ENCODE measurements around the gene ID1.
"Not testable (repeated sequence)": the region's sequence is repeated elsewhere in the genome, so short reads cannot be mapped to it uniquely, and the experiment has no call there.

Gene ID1

GRCh38 chr20:31617432-31618104 lies 12.5 kb downstream of the ID1 start:
- no peak for DNase-seq (ENCODE audit: extremely low read depth, low read depth)
- TF ChIP-seq, protein P1, sequence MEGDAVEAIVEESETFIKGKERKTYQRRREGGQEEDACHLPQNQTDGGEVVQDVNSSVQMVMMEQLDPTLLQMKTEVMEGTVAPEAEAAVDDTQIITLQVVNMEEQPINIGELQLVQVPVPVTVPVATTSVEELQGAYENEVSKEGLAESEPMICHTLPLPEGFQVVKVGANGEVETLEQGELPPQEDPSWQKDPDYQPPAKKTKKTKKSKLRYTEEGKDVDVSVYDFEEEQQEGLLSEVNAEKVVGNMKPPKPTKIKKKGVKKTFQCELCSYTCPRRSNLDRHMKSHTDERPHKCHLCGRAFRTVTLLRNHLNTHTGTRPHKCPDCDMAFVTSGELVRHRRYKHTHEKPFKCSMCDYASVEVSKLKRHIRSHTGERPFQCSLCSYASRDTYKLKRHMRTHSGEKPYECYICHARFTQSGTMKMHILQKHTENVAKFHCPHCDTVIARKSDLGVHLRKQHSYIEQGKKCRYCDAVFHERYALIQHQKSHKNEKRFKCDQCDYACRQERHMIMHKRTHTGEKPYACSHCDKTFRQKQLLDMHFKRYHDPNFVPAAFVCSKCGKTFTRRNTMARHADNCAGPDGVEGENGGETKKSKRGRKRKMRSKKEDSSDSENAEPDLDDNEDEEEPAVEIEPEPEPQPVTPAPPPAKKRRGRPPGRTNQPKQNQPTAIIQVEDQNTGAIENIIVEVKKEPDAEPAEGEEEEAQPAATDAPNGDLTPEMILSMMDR (IDR thresholded peaks at IDR 0.05; ENCODE audit: low read depth, low read length): no peak

DNA sequence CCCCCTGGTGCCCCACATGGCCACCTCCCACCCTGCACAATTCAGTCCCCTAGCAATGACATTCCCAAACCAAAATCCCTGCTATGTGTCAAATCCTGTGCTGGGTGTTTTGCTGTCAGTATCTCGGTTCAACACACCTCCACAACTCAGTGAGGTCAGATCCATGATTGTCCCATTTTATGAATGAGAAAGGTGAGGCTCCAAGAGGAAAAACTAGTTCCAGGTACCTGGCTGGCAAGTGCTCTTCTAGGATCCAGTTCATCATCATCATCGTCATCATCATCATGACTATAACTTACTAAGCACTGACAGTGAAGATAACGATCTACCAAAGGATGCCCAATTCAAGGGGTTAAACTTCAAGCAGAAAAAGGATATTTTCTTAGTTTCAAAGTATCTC lies 15.2 kb downstream of the ID1 start:
- TF ChIP-seq, protein P1 (IDR thresholded peaks at IDR 0.05; ENCODE audit: low read depth, low read length): no peak
- DNase-seq (ENCODE audit: extremely low read depth, low read depth): no peak

DNA sequence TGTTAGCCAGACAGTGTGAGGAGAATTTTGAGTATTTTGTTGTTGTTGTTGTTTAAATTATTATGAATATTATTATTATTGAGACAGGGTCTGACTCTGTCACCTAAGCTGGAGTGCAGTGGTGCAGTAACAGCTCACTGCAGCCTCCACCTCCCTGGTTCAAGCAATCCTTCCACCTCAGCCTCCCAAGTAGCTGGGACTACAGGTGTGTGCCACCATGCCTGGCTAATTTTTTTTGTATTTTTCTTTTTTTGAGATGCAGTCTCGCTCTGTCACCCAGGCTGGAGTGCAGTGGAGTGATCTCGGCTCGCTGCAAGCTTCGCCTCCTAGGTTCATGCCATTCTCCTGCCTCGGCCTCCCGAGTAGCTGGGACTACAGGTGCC lies 18.0 kb downstream of the ID1 start:
- DNase-seq (ENCODE audit: extremely low read depth, low read depth): not testable (repeated sequence)

- DNase-seq (ENCODE audit: extremely low read depth, low read depth): not testable (repeated sequence)
Measured at GRCh38 chr20:31626534-31626933, 21.4 kb downstream of the ID1 start.

DNA sequence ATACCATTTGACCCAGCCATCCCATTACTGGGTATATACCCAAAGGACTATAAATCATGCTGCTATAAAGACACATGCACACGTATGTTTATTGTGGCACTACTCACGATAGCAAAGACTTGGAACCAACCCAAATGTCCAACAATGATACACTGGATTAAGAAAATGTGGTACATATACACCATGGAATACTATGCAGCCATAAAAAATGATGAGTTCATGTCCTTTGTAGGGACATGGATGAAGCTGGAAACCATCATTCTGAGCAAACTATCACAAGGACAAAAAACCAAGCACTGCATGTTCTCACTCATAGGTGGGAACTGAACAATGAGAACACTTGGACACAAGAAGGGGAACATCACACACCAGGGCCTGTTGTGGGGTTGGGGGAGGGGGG lies 23.0 kb downstream of the ID1 start:
- DNase-seq (ENCODE audit: extremely low read depth, low read depth): not testable (repeated sequence)

- DNase-seq (ENCODE audit: extremely low read depth, low read depth): no peak
- TF ChIP-seq, protein P1 (IDR thresholded peaks at IDR 0.05; ENCODE audit: low read depth, low read length): no peak
Measured at GRCh38 chr20:31630187-31630790, 25.2 kb downstream of the ID1 start.

GRCh38 chr20:31632548-31633338 lies 27.7 kb downstream of the ID1 start:
- DNase-seq (ENCODE audit: extremely low read depth, low read depth): no peak
- TF ChIP-seq, protein P1 (IDR thresholded peaks at IDR 0.05; ENCODE audit: low read depth, low read length): no peak

DNA sequence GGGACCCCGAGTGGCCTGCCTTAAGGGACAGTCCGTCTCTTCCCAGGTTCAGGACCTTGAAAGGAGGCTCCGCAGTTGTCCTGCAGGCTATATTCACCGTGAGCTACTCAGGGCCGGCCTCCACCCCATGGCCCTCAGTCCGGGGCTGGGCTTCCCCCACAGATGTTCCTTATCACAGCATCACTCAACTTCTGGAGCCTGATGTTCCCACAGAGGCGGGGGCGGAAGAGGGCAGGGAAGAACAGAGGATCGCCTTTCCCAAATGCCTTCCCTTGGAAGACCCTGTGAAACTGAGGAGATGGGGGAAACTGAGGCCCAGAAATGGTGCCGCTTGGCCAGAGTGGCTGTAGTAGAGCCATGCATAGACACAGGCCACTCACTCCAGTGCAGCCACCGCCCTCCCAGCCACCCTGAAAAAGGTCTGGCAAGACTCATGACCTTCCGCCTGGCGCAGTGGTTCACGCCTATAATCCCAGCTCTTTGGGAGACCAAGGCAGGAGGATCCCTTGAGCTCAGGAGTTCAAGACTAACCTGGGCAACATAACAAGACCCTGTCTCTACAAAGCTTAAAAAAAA lies 28.3 kb downstream of the ID1 start:
- TF ChIP-seq, protein P1 (IDR thresholded peaks at IDR 0.05; ENCODE audit: low read depth, low read length): no peak

More for the DNA sequence above, 28.3 kb downstream of the ID1 start:
- no peak for DNase-seq (ENCODE audit: extremely low read depth, low read depth)
